ENCODE data around the gene DCP1B.
A peak's percentile ranks its signal among the peaks of the same experiment; 100 is the strongest.

Gene DCP1B

GRCh38 chr12:2004113-2004929 is at the start of gene DCP1B:
TSS of gene DCP1B (minus strand) at chr12:2004457. CDS start at chr12:2004431, 26 bp downstream.
- peak; percentile 92 for DNase-seq (ENCODE audit: low read depth)

- no peak for DNase-seq (ENCODE audit: low read depth)
Observed at GRCh38 chr12:2053691-2054090, 49.4 kb upstream of the DCP1B start.

GRCh38 chr12:2052826-2053678 is 48.8 kb upstream of the DCP1B start, which contains the start of gene CACNA1C:
TSS of gene CACNA1C (plus strand) at chr12:2052987. CDS start at chr12:2053563, 576 bp downstream.
- peak; percentile 45 for DNase-seq (ENCODE audit: low read depth)

- DNase-seq (ENCODE audit: low read depth), result no peak
Observed at GRCh38 chr12:2051700-2052621, 47.7 kb upstream of the DCP1B start.

- no peak for DNase-seq (ENCODE audit: low read depth)
Observed at GRCh38 chr12:2049604-2050540, 45.6 kb upstream of the DCP1B start.

- no peak for DNase-seq (ENCODE audit: low read depth)
Observed at GRCh38 chr12:2047752-2048151, 43.5 kb upstream of the DCP1B start.

- no peak for DNase-seq (ENCODE audit: low read depth)
Observed at GRCh38 chr12:2046957-2047356, 42.7 kb upstream of the DCP1B start.

GRCh38 chr12:2044165-2044564 is 39.9 kb upstream of the DCP1B start:
- no peak for DNase-seq (ENCODE audit: low read depth)

GRCh38 chr12:2043054-2043453 is 38.8 kb upstream of the DCP1B start:
- no peak for DNase-seq (ENCODE audit: low read depth)

- DNase-seq (ENCODE audit: low read depth), result no peak
Observed at GRCh38 chr12:2039034-2039433, 34.8 kb upstream of the DCP1B start.

GRCh38 chr12:2035431-2036055 is 31.3 kb upstream of the DCP1B start:
- DNase-seq (ENCODE audit: low read depth), result no peak

- DNase-seq (ENCODE audit: low read depth), result peak; percentile 88
Observed at GRCh38 chr12:2034633-2035430, 30.6 kb upstream of the DCP1B start.

GRCh38 chr12:2032506-2032905 is 28.2 kb upstream of the DCP1B start:
- DNase-seq (ENCODE audit: low read depth), result no peak

- DNase-seq (ENCODE audit: low read depth), result no peak
Observed at GRCh38 chr12:2029851-2030250, 25.6 kb upstream of the DCP1B start.

- no peak for DNase-seq (ENCODE audit: low read depth)
Observed at GRCh38 chr12:2027351-2027750, 23.1 kb upstream of the DCP1B start.

- no peak for DNase-seq (ENCODE audit: low read depth)
Observed at GRCh38 chr12:2023365-2023764, 19.1 kb upstream of the DCP1B start.

GRCh38 chr12:2020511-2020910 is 16.3 kb upstream of the DCP1B start:
- DNase-seq (ENCODE audit: low read depth), result no peak

- no peak for DNase-seq (ENCODE audit: low read depth)
Observed at GRCh38 chr12:2019126-2019525, 14.9 kb upstream of the DCP1B start.

- DNase-seq (ENCODE audit: low read depth), result no peak
Observed at GRCh38 chr12:2018391-2018790, 14.1 kb upstream of the DCP1B start.

Data from activated T-cell treated with anti-CD3 and anti-CD28 coated beads for 48 hours (primary cell).